GM12878 (cell line): Measurements from ENCODE around the gene CDH10. TPM values are rescaled to one million over a fixed set of nuclear protein-coding genes. Genes with fewer than 3 reads are reported as not detected.

Source experiments
- ATAC-seq: fragments of 200-7000 bp; cut with Tn5 transposase; 3 replicates; pipeline ENCODE4 v1.9.1; 2020; ENCODE audit warnings: mild to moderate bottlenecking, moderate library complexity
- BruUV-seq: library from RNA; stranded (reverse); fragments of 400-500 nt; replicated peaks from 2 replicates; lab custom pipeline; 2021; lab: Mats Ljungman, UMichigan
- CTCF ChIA-PET: fragments of 300-600 bp; sonication (Branson Sonifier 250); formaldehyde crosslinking; extraction: SDS; loops from one replicate; lab custom pipeline; 2021; ENCODE audit warnings: inconsistent platforms; lab: Yijun Ruan, JAX
- POLR2A ChIA-PET: fragments of 350-600 bp; formaldehyde crosslinking; extraction: SDS; loops from one replicate; lab custom pipeline; 2021; ENCODE audit warnings: inconsistent platforms; lab: Charles Lee
- RAD21 ChIA-PET: fragments of 300-600 bp; sonication (Branson Sonifier 250); formaldehyde crosslinking; loops from one replicate; lab custom pipeline; 2023; ENCODE audit warnings: antibody characterized with exemption; ENCODE audit not compliant: unreplicated experiment; lab: Charles Lee
- SMC1A ChIA-PET: fragments of 300-600 bp; sonication (Branson Sonifier 250); formaldehyde crosslinking; loops from one replicate; lab custom pipeline; 2023; ENCODE audit not compliant: unreplicated experiment, uncharacterized antibody; lab: Charles Lee
- DNase-seq: peaks from one replicate; pipeline ENCODE4 v3.0.0-alpha.2; 2011; ENCODE audit warnings: low read depth, low spot score
- FAIRE-seq: peaks from 3 replicates; lab custom pipeline; 2011; peaks lifted over from hg19 to GRCh38; lab: Jason Lieb, UNC
- H2AFZ ChIP-seq: 2 replicates; pipeline ENCODE4 v1.6.0; 2011; ENCODE audit warnings: low read depth, low read length, control low read depth; ENCODE audit not compliant: control insufficient read depth
- H3K27ac ChIP-seq: 2 replicates; pipeline ENCODE4 v1.5.1; 2011; ENCODE audit warnings: control low read depth; ENCODE audit not compliant: control insufficient read depth, insufficient read depth
- H3K27me3 ChIP-seq, 2 experiments: replicated peaks in 1 of 2; 2 replicates each; pipeline versions ENCODE4 v1.6.0 to v1.6.1; 2011; ENCODE audit warnings: low read length in 1 of 2; ENCODE audit not compliant: control insufficient read depth in 2 of 2, insufficient read depth in 2 of 2
- H3K36me3 ChIP-seq, 2 experiments: 2 replicates each; pipeline ENCODE4 v1.5.1; 2011; ENCODE audit warnings: low read length in 1 of 2; ENCODE audit not compliant: control insufficient read depth in 2 of 2, insufficient read depth in 2 of 2
- H3K4me1 ChIP-seq: 2 replicates; pipeline ENCODE4 v1.6.1; 2011; ENCODE audit warnings: mild to moderate bottlenecking, low read length, moderate library complexity, mixed read lengths; ENCODE audit not compliant: control insufficient read depth, insufficient read depth
- H3K4me2 ChIP-seq: 2 replicates; pipeline ENCODE4 v1.6.0; 2011; ENCODE audit warnings: control low read depth; ENCODE audit not compliant: control insufficient read depth, insufficient read depth
- H3K4me3 ChIP-seq: fragments of 200-600 bp; sonication (generic); 2 replicates; pipeline ENCODE4 v1.5.1; 2016
- H3K79me2 ChIP-seq: 2 replicates; pipeline ENCODE4 v1.6.0; 2011; ENCODE audit warnings: low read length; ENCODE audit not compliant: control insufficient read depth, insufficient read depth
- H3K9ac ChIP-seq: 2 replicates; pipeline ENCODE4 v1.8.0; 2011; ENCODE audit warnings: low read length, control low read depth, mixed read lengths; ENCODE audit not compliant: control insufficient read depth, insufficient read depth
- H3K9me3 ChIP-seq: replicated peaks from 3 replicates; pipeline ENCODE4 v1.5.1; 2011; ENCODE audit warnings: mild to moderate bottlenecking, low read length; ENCODE audit not compliant: control insufficient read depth, insufficient read depth
- H4K20me1 ChIP-seq: 2 replicates; pipeline ENCODE4 v1.6.0; 2011; ENCODE audit not compliant: control insufficient read depth, insufficient read depth
- BHLHE40 ChIP-seq, 2 experiments: fragments of 450-650 bp in 1 of 2; IDR thresholded peaks; 2 replicates each; pipeline ENCODE4 v1.6.1; 2011 to 2017; ENCODE audit warnings: low read depth in 2 of 2, borderline replicate concordance in 1 of 2, improper control_type of control experiment in 1 of 2, low read length in 1 of 2, mild to moderate bottlenecking in 1 of 2
- EP300 ChIP-seq, 2 experiments: fragments of 150-350 bp in 1 of 2; IDR thresholded peaks; 2 replicates each; pipeline ENCODE4 v1.6.1; 2011 to 2012; ENCODE audit warnings: low read depth in 2 of 2, low read length in 2 of 2, borderline replicate concordance in 1 of 2, improper control_type of control experiment in 1 of 2, inconsistent platforms in 1 of 2; ENCODE audit not compliant: control insufficient read depth in 1 of 2
- FOS ChIP-seq: IDR thresholded peaks from 3 replicates; pipeline ENCODE4 v1.6.1; 2011; ENCODE audit warnings: borderline replicate concordance; ENCODE audit not compliant: insufficient read length; ENCODE audit errors: extremely low read depth
- HDAC2 ChIP-seq: fragments of 200-600 bp; sonication (generic); IDR thresholded peaks from 2 replicates; pipeline ENCODE4 v1.6.1; 2017
- IRF3 ChIP-seq: fragments of 450-650 bp; IDR thresholded peaks from 2 replicates; pipeline ENCODE4 v1.6.1; 2014; ENCODE audit warnings: mild to moderate bottlenecking
- RB1 ChIP-seq: fragments of 450-650 bp; formaldehyde crosslinking; IDR thresholded peaks from 2 replicates; pipeline ENCODE4 v1.6.1; 2017; ENCODE audit warnings: mild to moderate bottlenecking, borderline replicate concordance
- SREBF1 ChIP-seq: IDR thresholded peaks from 2 replicates; pipeline ENCODE4 v1.6.1; 2012; ENCODE audit warnings: mild to moderate bottlenecking, low read length
- ZNF687 ChIP-seq: fragments of 450-650 bp; IDR thresholded peaks from 2 replicates; pipeline ENCODE4 v1.6.1; 2017; ENCODE audit warnings: mild to moderate bottlenecking, moderate library complexity
- ZSCAN29 ChIP-seq: fragments of 450-650 bp; IDR thresholded peaks from 2 replicates; pipeline ENCODE4 v1.6.1; 2017; ENCODE audit warnings: mild to moderate bottlenecking, moderate library complexity
- WGBS: methylation state at CpG from one replicate; pipeline ENCODE4 v1.1.6; 2016; ENCODE audit warnings: low lambda C conversion rate; ENCODE audit not compliant: insufficient replicate concordance, insufficient coverage; ENCODE audit errors: missing lambda C conversion rate; 5-methylcytosine and 5-hydroxymethylcytosine counted together
- in situ Hi-C: fragments of 300-500 bp; cut with MboI; formaldehyde crosslinking; loops from 9 replicates; pipeline ENCODE4 v1.14.3; 2018; ENCODE audit warnings: mixed read lengths
- intact Hi-C: fragments of 100-400 bp; cut with micrococcal nuclease; formaldehyde crosslinking; loops from one replicate; pipeline ENCODE4 v1.14.2; 2022; ENCODE audit not compliant: unreplicated experiment
- polyA plus RNA-seq, 11 experiments: library from polyadenylated mRNA; depleted of rRNA in 4 of 11; unstranded in 6 of 11; stranded (reverse) in 5 of 11; fragments of >200 nt; fragmentation: Nextera tagmentation in 4 of 11; fragmentation: Illumina TruSeq in 1 of 11; extraction: Ambion mirVana in 4 of 11; extraction: Trizol in 1 of 11; gene quantifications; 1 replicate in 1 of 11; 2 replicates in 10 of 11; pipeline versions ENCODE4 v1.2.1 to v1.2.3, GENCODE V29; 2011 to 2016; ENCODE audit warnings: inconsistent platforms in 2 of 11, missing spikeins in 2 of 11, low read depth in 1 of 11
- total RNA-seq, 4 experiments: library from RNA; depleted of rRNA in 3 of 4; stranded (reverse); fragments of >200 nt in 3 of 4; fragmentation: Illumina TruSeq in 1 of 4; extraction: Trizol in 1 of 4; gene quantifications; 2 replicates each; pipeline versions ENCODE4 v1.2.1 to v1.2.3, GENCODE V29; 2013 to 2021

Gene CDH10
- total and polyA plus RNA-seq, 10 of the 15 experiments (the other 5 are each of a cell fraction or from before 2014, with no cell fraction given): 0.04 to 0.05 TPM; not detected in 8

- RAD21 ChIA-PET: no interaction called here
- SMC1A ChIA-PET: no interaction called here
- CTCF ChIA-PET: no interaction called here
Measured at GRCh38 chr5:24624872-24625271, 19.9 kb downstream of the CDH10 start.

GRCh38 chr5:24623624-24624023, 21.2 kb downstream of the CDH10 start:
- ChIA-PET RAD21 (no interaction called here), SMC1A (no interaction called here)
- FAIRE-seq: no peak

More at GRCh38 chr5:24624872-24625271, 19.9 kb downstream of the CDH10 start:
- no peaks in the 10 kb centered on the region for H3K4me1 ChIP-seq
- POLR2A ChIA-PET: no interaction called here
- no peak for ATAC-seq
- no peaks in the 10 kb centered on the region for H4K20me1 ChIP-seq
- in situ Hi-C loops: no loop called here
- intact Hi-C loops: no loop called here
- no peak overlapping the region for H3K27ac ChIP-seq
- no peak overlapping the region for H2AFZ ChIP-seq
- TF ChIP-seq IRF3: no peak
- no peak overlapping the region for H3K4me3 ChIP-seq
- H3K79me2 ChIP-seq: no peaks in the 10 kb centered on the region
- no peaks in the 10 kb centered on the region for H3K9me3 ChIP-seq
- no peaks in the 10 kb centered on the region for H3K36me3 ChIP-seq
- no peak for FAIRE-seq
- H3K4me2 ChIP-seq: no peak overlapping the region
- no peaks in the 10 kb centered on the region for H3K27me3 ChIP-seq
- no peak overlapping the region for H3K9ac ChIP-seq
- no TSS peak for BruUV-seq
- no peak for DNase-seq

More at GRCh38 chr5:24623624-24624023, 21.2 kb downstream of the CDH10 start:
- ATAC-seq: no peak
- Histone ChIP-seq H3K4me3 (no peak overlapping the region), H3K4me2 (no peak overlapping the region), H2AFZ (no peak overlapping the region), H3K9me3 (no peaks in the 10 kb centered on the region), H3K9ac (no peak overlapping the region), H3K4me1 (no peaks in the 10 kb centered on the region)
- BruUV-seq: no TSS peak
- CTCF ChIA-PET: no interaction called here
- no peak for TF ChIP-seq SREBF1
- no peak for TF ChIP-seq EP300 (IDR thresholded peaks at IDR 0.05; ENCODE audit: borderline replicate concordance in 1 of 2, control insufficient read depth in 1 of 2, low read depth in 2 of 2, low read length in 2 of 2)
- TF ChIP-seq BHLHE40 (IDR thresholded peaks at IDR 0.05; ENCODE audit: borderline replicate concordance in 1 of 2, low read depth in 2 of 2, low read length in 1 of 2): no peak
- TF ChIP-seq ZSCAN29: no peak
- TF ChIP-seq RB1: no peak
- TF ChIP-seq FOS: no peak
- TF ChIP-seq ZNF687: no peak
- no peak for TF ChIP-seq HDAC2
- TF ChIP-seq, all 136 proteins: peak for 0
- no peaks in the 10 kb centered on the region for H3K36me3 ChIP-seq
- in situ Hi-C loops (no loop called here), intact Hi-C loops (no loop called here)
- H4K20me1 ChIP-seq: no peaks in the 10 kb centered on the region
- WGBS: 6% methylated on average over 1 of the region's 1 CpG
- H3K27me3 ChIP-seq: no peaks in the 10 kb centered on the region
- POLR2A ChIA-PET: no interaction called here
- no peak for DNase-seq
- no peak overlapping the region for H3K27ac ChIP-seq
- no peaks in the 10 kb centered on the region for H3K79me2 ChIP-seq
